Stimulated activated CD8-positive, alpha-beta memory T cell treated with anti-CD3 and anti-CD28 coated beads, Interleukin-7, amount 100 ng/mL, for 1 hour (primary cell): ENCODE data around the gene C6orf132.
"Not testable (repeated sequence)": the region's sequence is repeated elsewhere in the genome, so short reads cannot be mapped to it uniquely, and the experiment has no call there.

Source experiments
- DNase-seq, 2 donors: peaks; one replicate each; pipeline ENCODE4 v3.0.0-alpha.2; 2020; ENCODE audit warnings: low read depth in 2 of 2

Gene C6orf132

GRCh38 chr6:42142118-42142835, at the start of gene C6orf132:
Gene C6orf132, minus strand, starts transcription at chr6:42142620. Its CDS starts 176 bp downstream, at chr6:42142444.
- DNase-seq = no peak

- no peak for DNase-seq
Observed at GRCh38 chr6:42190554-42191183, 48.2 kb upstream of the C6orf132 start.

GRCh38 chr6:42188406-42188805, 46.0 kb upstream of the C6orf132 start:
- no peak for DNase-seq

GRCh38 chr6:42185597-42185996, 43.2 kb upstream of the C6orf132 start:
- no peak for DNase-seq

GRCh38 chr6:42184475-42184874, 42.1 kb upstream of the C6orf132 start:
- no peak for DNase-seq

- DNase-seq = no peak
Observed at GRCh38 chr6:42182101-42182500, 39.7 kb upstream of the C6orf132 start.

- DNase-seq = no peak
Observed at GRCh38 chr6:42179945-42180313, 37.5 kb upstream of the C6orf132 start.

GRCh38 chr6:42179261-42179944, 37.0 kb upstream of the C6orf132 start:
- DNase-seq = no peak

- DNase-seq = no peak
Observed at GRCh38 chr6:42177514-42178364, 35.3 kb upstream of the C6orf132 start.

- DNase-seq = no peak
Observed at GRCh38 chr6:42176981-42177380, 34.6 kb upstream of the C6orf132 start.

GRCh38 chr6:42175860-42176259, 33.4 kb upstream of the C6orf132 start:
- no peak for DNase-seq

GRCh38 chr6:42173101-42173500, 30.7 kb upstream of the C6orf132 start, which contains the start of gene GUCA1A:
Gene GUCA1A, plus strand, starts transcription at chr6:42173364. Its CDS starts 250 bp downstream, at chr6:42173614.
- DNase-seq = no peak

GRCh38 chr6:42171813-42172581, 29.6 kb upstream of the C6orf132 start:
- DNase-seq = no peak

- not testable (repeated sequence) for DNase-seq
Observed at GRCh38 chr6:42169780-42170179, 27.4 kb upstream of the C6orf132 start.

GRCh38 chr6:42168650-42169049, 26.2 kb upstream of the C6orf132 start:
- DNase-seq = no peak

- DNase-seq = peak; percentile 58 to 71
Observed at GRCh38 chr6:42166444-42167141, 24.2 kb upstream of the C6orf132 start.

- DNase-seq = no peak
Observed at GRCh38 chr6:42165016-42165415, 22.6 kb upstream of the C6orf132 start.

- no peak for DNase-seq
Observed at GRCh38 chr6:42163981-42164380, 21.6 kb upstream of the C6orf132 start.

- no peak for DNase-seq
Observed at GRCh38 chr6:42162812-42163211, 20.4 kb upstream of the C6orf132 start.

- DNase-seq = no peak
Observed at GRCh38 chr6:42162384-42162783, 20.0 kb upstream of the C6orf132 start.
